Mononuclear cell (primary cell): ENCODE results near the gene SNX1. TPM values are rescaled to one million over a fixed set of nuclear protein-coding genes. Genes with fewer than 3 reads are reported as not detected.

ENCODE experiments used
- H3K27me3 ChIP-seq: 2 replicates; pipeline ENCODE4 v1.6.0; 2011; ENCODE audit warnings: low read length, control low read depth; ENCODE audit not compliant: insufficient read depth
- H3K4me1 ChIP-seq: 2 replicates; pipeline ENCODE4 v1.5.1; 2011; ENCODE audit warnings: mild to moderate bottlenecking, low read length, control low read depth; ENCODE audit not compliant: insufficient read depth
- H3K4me3 ChIP-seq: 2 replicates; pipeline ENCODE4 v1.5.1; 2011; ENCODE audit warnings: mild to moderate bottlenecking, low read length, moderate library complexity
- H3K9me3 ChIP-seq: 2 replicates; pipeline ENCODE4 v1.5.1; 2011; ENCODE audit warnings: low read depth, mild to moderate bottlenecking, control low read depth, low read length
- total RNA-seq: library from RNA; depleted of rRNA; stranded (reverse); fragments of >200 nt; gene quantifications from one replicate; pipeline ENCODE4 v1.2.3, GENCODE V29; 2012

The SNX1 gene
- total RNA-seq, 1 donor, result 29.2 TPM

- H3K9me3 ChIP-seq, result no peaks in the 10 kb centered on the region
- H3K4me1 ChIP-seq, result no peaks in the 10 kb centered on the region
- H3K4me3 ChIP-seq, result no peak overlapping the region
- no peaks in the 10 kb centered on the region for H3K27me3 ChIP-seq
Observed at GRCh38 chr15:64122444-64122843, 26.7 kb downstream of the SNX1 start.

- no peaks in the 10 kb centered on the region for H3K4me1 ChIP-seq
- no peaks in the 10 kb centered on the region for H3K27me3 ChIP-seq
- no peak overlapping the region for H3K4me3 ChIP-seq
- no peaks in the 10 kb centered on the region for H3K9me3 ChIP-seq
Observed at GRCh38 chr15:64122936-64123351, 27.2 kb downstream of the SNX1 start.

GRCh38 chr15:64125978-64126377 lies 30.2 kb downstream of the SNX1 start:
- Histone ChIP-seq H3K4me1 (no peaks in the 10 kb centered on the region), H3K27me3 (no peaks in the 10 kb centered on the region), H3K4me3 (no peak overlapping the region), H3K9me3 (no peaks in the 10 kb centered on the region)

- Histone ChIP-seq H3K4me3 (no peak overlapping the region), H3K4me1 (no peaks in the 10 kb centered on the region), H3K27me3 (no peaks in the 10 kb centered on the region), H3K9me3 (no peaks in the 10 kb centered on the region)
Observed at GRCh38 chr15:64127521-64128270, 31.9 kb downstream of the SNX1 start.

- H3K9me3 ChIP-seq, result no peaks in the 10 kb centered on the region
- H3K4me1 ChIP-seq, result no peaks in the 10 kb centered on the region
- H3K27me3 ChIP-seq, result no peaks in the 10 kb centered on the region
- H3K4me3 ChIP-seq, result no peak overlapping the region
Observed at GRCh38 chr15:64130159-64130558, 34.4 kb downstream of the SNX1 start.

GRCh38 chr15:64131547-64131946 lies 35.8 kb downstream of the SNX1 start:
- no peak overlapping the region for H3K4me3 ChIP-seq
- H3K27me3 ChIP-seq, result no peaks in the 10 kb centered on the region
- H3K9me3 ChIP-seq, result no peaks in the 10 kb centered on the region
- no peaks in the 10 kb centered on the region for H3K4me1 ChIP-seq

GRCh38 chr15:64132217-64132616 lies 36.4 kb downstream of the SNX1 start:
- H3K27me3 ChIP-seq, result no peaks in the 10 kb centered on the region
- no peaks in the 10 kb centered on the region for H3K4me1 ChIP-seq
- no peak overlapping the region for H3K4me3 ChIP-seq
- no peaks in the 10 kb centered on the region for H3K9me3 ChIP-seq

- H3K4me3 ChIP-seq, result no peak overlapping the region
- no peaks in the 10 kb centered on the region for H3K9me3 ChIP-seq
- H3K4me1 ChIP-seq, result no peaks in the 10 kb centered on the region
- no peaks in the 10 kb centered on the region for H3K27me3 ChIP-seq
Observed at GRCh38 chr15:64133623-64134344, 38.0 kb downstream of the SNX1 start.

- no peak overlapping the region for H3K4me3 ChIP-seq
- H3K9me3 ChIP-seq, result no peaks in the 10 kb centered on the region
- H3K4me1 ChIP-seq, result no peaks in the 10 kb centered on the region
- H3K27me3 ChIP-seq, result no peaks in the 10 kb centered on the region
Observed at GRCh38 chr15:64134345-64134829, 38.6 kb downstream of the SNX1 start.

GRCh38 chr15:64136347-64136746 lies 40.6 kb downstream of the SNX1 start:
- no peak overlapping the region for H3K4me3 ChIP-seq
- H3K27me3 ChIP-seq, result no peaks in the 10 kb centered on the region
- no peaks in the 10 kb centered on the region for H3K4me1 ChIP-seq
- no peaks in the 10 kb centered on the region for H3K9me3 ChIP-seq

- Histone ChIP-seq H3K9me3 (no peaks in the 10 kb centered on the region), H3K27me3 (no peaks in the 10 kb centered on the region), H3K4me3 (no peak overlapping the region), H3K4me1 (no peaks in the 10 kb centered on the region)
Observed at GRCh38 chr15:64137226-64137833, 41.5 kb downstream of the SNX1 start.

GRCh38 chr15:64138331-64138941 lies 42.7 kb downstream of the SNX1 start:
- Histone ChIP-seq H3K9me3 (no peaks in the 10 kb centered on the region), H3K4me1 (no peaks in the 10 kb centered on the region), H3K27me3 (no peaks in the 10 kb centered on the region), H3K4me3 (no peak overlapping the region)

GRCh38 chr15:64141798-64142512 lies 46.2 kb downstream of the SNX1 start:
- no peak overlapping the region for H3K4me3 ChIP-seq
- H3K27me3 ChIP-seq, result no peaks in the 10 kb centered on the region
- H3K9me3 ChIP-seq, result no peaks in the 10 kb centered on the region
- H3K4me1 ChIP-seq, result no peaks in the 10 kb centered on the region

- H3K9me3 ChIP-seq, result no peaks in the 10 kb centered on the region
- H3K4me3 ChIP-seq, result no peak overlapping the region
- no peaks in the 10 kb centered on the region for H3K4me1 ChIP-seq
- H3K27me3 ChIP-seq, result no peaks in the 10 kb centered on the region
Observed at GRCh38 chr15:64143276-64143675, 47.5 kb downstream of the SNX1 start.
